ENCODE data around the gene NFE2L2.

The NFE2L2 gene

GRCh38 chr2:177242121-177242987 is 22.2 kb downstream of the NFE2L2 start:
- Histone ChIP-seq H3K4me3 (ENCODE audit: low read depth, low read length) (peak overlapping the region; percentile 33), H3K27ac (peak overlapping the region; percentile 92), H3K9me3 (ENCODE audit: control insufficient read depth, low read length) (no peaks in the 10 kb centered on the region), H3K79me2 (peaks cover 51% of the 10 kb centered on the region), H3K27me3 (ENCODE audit: control insufficient read depth, insufficient read depth, low read length) (no peaks in the 10 kb centered on the region), H2AFZ (peak overlapping the region; percentile 33), H3K9ac (no peak overlapping the region), H3K36me3 (ENCODE audit: control insufficient read depth, insufficient read depth, low read length) (no peaks in the 10 kb centered on the region), H3K4me1 (peaks cover 56% of the 10 kb centered on the region), H3K4me2 (ENCODE audit: low read length) (peak overlapping the region; percentile 71)
- no peak for TF ChIP-seq CTCF (IDR thresholded peaks at IDR 0.05)

- Histone ChIP-seq H3K27me3 (ENCODE audit: control insufficient read depth, insufficient read depth, low read length) (no peaks in the 10 kb centered on the region), H3K36me3 (ENCODE audit: control insufficient read depth, insufficient read depth, low read length) (no peaks in the 10 kb centered on the region), H3K79me2 (peaks cover 57% of the 10 kb centered on the region), H3K27ac (peak overlapping the region; percentile 92), H3K9ac (no peak overlapping the region), H3K4me1 (peaks cover 56% of the 10 kb centered on the region), H2AFZ (no peak overlapping the region), H3K4me2 (ENCODE audit: low read length) (peak overlapping the region; percentile 71), H3K9me3 (ENCODE audit: control insufficient read depth, low read length) (no peaks in the 10 kb centered on the region), H3K4me3 (ENCODE audit: low read depth, low read length) (peak overlapping the region; percentile 33)
- TF ChIP-seq CTCF (IDR thresholded peaks at IDR 0.05) = no peak
Measured at GRCh38 chr2:177241711-177242120, 22.8 kb downstream of the NFE2L2 start.

GRCh38 chr2:177239932-177240630 is 24.4 kb downstream of the NFE2L2 start:
- H3K27me3 ChIP-seq (ENCODE audit: control insufficient read depth, insufficient read depth, low read length) = no peaks in the 10 kb centered on the region
- H3K79me2 ChIP-seq = peaks cover 63% of the 10 kb centered on the region
- TF ChIP-seq CTCF (IDR thresholded peaks at IDR 0.05) = no peak
- peaks cover 53% of the 10 kb centered on the region for H3K4me1 ChIP-seq
- no peak overlapping the region for H2AFZ ChIP-seq
- H3K9ac ChIP-seq = no peak overlapping the region
- no peak overlapping the region for H3K4me3 ChIP-seq (ENCODE audit: low read depth, low read length)
- no peaks in the 10 kb centered on the region for H3K9me3 ChIP-seq (ENCODE audit: control insufficient read depth, low read length)
- peak overlapping the region; percentile 92 for H3K27ac ChIP-seq
- no peaks in the 10 kb centered on the region for H3K36me3 ChIP-seq (ENCODE audit: control insufficient read depth, insufficient read depth, low read length)
- no peak overlapping the region for H3K4me2 ChIP-seq (ENCODE audit: low read length)

GRCh38 chr2:177239053-177239452 is 25.5 kb downstream of the NFE2L2 start:
- H3K9ac ChIP-seq = no peak overlapping the region
- no peak overlapping the region for H2AFZ ChIP-seq
- no peak overlapping the region for H3K4me2 ChIP-seq (ENCODE audit: low read length)
- H3K36me3 ChIP-seq (ENCODE audit: control insufficient read depth, insufficient read depth, low read length) = no peaks in the 10 kb centered on the region
- peaks cover 60% of the 10 kb centered on the region for H3K79me2 ChIP-seq
- H3K27me3 ChIP-seq (ENCODE audit: control insufficient read depth, insufficient read depth, low read length) = no peaks in the 10 kb centered on the region
- H3K9me3 ChIP-seq (ENCODE audit: control insufficient read depth, low read length) = no peaks in the 10 kb centered on the region
- no peak overlapping the region for H3K4me3 ChIP-seq (ENCODE audit: low read depth, low read length)
- H3K4me1 ChIP-seq = peaks cover 61% of the 10 kb centered on the region
- peak overlapping the region; percentile 92 for H3K27ac ChIP-seq
- no peak for TF ChIP-seq CTCF (IDR thresholded peaks at IDR 0.05)

Measured in parathyroid adenoma (tissue), 2 donors.